ENCODE measurements around the gene ARHGAP28.

Gene ARHGAP28

DNA sequence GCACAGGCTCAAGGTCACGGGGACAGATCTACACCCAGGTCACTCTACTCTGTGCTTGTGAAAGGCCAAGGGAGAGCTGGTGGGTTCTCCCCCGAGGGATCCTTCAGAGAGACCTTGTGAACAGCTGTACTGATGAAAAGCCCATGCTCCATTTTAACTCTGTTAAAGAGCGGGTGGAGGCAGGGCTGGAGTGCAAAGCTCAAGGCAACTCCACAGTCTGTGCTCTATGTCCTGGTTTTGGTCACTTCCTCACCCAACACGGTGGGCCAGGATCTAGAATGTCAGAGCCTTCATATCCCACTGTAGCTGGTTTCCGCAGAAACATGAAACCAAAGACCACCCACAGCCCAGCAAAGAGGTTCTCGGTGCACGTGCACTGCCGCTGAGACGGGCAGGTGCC, 210.9 kb downstream of the ARHGAP28 start:
- DNase-seq = no peak

GRCh38 chr18:6941996-6942395, 212.5 kb downstream of the ARHGAP28 start:
- DNase-seq = no peak

- DNase-seq = no peak
Observed at GRCh38 chr18:6942742-6943141, 213.2 kb downstream of the ARHGAP28 start.

DNA sequence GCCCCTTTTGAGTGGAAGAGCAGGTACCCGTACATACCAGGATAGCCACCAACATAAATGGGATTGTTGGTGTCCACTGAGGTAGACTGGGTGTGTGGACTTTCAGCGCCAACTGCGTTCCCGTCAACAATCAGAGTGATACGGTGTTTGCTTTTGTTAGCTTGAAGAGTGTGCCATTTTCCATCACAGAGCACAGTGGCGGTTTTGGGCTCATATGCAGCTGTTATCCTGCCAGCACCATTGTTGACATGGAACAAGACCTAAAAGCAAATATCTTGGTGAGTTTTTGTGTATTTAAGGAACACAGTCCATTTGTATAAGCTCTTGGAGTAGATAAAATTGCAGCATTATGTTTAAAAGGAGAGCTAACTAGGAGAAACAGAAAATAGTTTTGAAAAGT, 213.6 kb downstream of the ARHGAP28 start:
- no peak for DNase-seq

DNA sequence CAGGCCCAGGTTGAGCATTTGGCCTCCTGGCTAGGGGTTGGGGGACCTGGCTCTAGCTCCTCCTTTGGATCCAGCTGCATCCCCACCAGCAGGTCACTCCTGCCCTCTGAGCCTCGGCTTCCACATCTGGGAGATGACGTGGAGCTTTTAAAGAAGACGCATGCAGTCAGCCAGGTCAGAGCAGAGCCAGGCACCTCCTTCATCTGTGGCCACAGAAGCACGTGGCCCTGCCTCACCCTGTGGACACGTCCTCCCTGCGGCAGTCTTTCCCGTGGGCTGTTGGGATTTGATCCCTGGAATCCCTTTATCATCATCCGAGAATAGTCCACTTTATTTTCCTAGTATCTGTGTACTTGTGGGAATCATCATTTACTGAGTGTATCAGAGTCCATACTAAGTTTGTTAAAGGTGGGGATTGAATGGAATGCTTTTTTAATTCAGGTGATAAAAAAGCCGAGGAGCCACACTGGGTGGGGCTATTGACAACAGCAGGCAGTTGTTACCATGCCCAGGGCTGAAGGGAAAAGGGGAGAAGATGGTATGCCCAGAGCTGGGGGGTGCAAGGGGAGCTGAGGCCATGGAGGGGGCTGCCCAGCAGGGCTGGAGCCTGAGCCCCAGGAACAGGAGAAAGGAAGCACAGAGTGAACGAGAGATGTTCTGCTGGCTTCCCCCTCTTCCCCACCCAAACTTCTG, 218.0 kb downstream of the ARHGAP28 start:
- DNase-seq = no peak

GRCh38 chr18:6948281-6949055, 219.0 kb downstream of the ARHGAP28 start:
- no peak for DNase-seq

DNA sequence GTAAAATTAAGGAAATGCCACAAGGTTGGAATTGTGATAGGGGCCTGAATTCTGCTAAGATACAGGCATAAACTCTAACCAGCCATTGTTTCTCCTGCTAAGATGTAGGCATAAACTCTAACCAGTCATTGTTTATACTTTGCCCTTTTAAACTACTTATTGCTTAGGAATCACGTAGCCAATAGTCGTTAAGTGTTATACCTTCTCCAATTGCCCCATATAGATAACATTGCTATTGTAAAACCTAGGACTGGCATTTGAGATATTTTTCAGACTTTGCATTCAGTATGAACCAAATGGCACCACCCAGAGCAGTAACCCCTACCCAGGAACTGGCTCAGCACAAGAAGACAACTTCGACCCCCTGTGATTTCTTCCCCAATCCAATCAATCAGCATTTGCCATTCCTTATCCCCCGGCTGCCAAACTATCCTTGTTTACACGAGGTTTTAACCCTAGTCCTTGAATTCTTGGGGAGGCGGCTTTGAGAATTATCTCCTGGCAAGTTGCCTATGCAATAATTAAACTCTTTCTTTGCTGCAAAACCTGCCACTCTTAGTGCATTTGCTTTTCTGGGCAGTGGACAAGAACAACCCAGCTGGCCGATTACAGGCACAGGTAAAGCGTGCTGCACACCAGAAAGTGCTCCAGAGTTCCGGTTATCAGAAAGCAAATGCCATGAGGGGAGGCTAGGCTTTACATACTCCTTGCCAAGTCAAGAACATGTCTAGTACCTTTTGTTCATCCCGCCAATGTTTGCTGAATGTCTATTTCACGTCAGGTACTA, 220.5 kb downstream of the ARHGAP28 start:
- DNase-seq = no peak

DNA sequence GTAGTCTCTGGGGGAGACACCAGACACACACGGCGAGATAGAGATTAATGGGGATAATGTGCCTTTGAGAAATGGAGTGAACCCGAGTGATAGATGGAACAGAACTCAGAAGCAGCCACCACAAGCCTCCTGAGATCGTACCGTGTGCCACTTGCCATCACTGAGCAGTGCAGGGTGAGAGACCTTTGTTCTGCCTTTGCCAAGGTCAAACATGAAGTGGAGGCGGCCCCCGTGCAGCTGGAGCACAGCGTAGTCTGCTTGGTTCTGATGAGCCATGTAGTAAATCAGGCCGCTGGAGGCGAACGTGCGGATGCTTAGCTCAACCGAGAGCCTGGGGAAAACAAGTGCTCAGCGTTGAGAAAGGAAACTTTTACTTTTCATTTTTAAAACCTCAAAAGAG, 221.1 kb downstream of the ARHGAP28 start:
- no peak for DNase-seq

DNA sequence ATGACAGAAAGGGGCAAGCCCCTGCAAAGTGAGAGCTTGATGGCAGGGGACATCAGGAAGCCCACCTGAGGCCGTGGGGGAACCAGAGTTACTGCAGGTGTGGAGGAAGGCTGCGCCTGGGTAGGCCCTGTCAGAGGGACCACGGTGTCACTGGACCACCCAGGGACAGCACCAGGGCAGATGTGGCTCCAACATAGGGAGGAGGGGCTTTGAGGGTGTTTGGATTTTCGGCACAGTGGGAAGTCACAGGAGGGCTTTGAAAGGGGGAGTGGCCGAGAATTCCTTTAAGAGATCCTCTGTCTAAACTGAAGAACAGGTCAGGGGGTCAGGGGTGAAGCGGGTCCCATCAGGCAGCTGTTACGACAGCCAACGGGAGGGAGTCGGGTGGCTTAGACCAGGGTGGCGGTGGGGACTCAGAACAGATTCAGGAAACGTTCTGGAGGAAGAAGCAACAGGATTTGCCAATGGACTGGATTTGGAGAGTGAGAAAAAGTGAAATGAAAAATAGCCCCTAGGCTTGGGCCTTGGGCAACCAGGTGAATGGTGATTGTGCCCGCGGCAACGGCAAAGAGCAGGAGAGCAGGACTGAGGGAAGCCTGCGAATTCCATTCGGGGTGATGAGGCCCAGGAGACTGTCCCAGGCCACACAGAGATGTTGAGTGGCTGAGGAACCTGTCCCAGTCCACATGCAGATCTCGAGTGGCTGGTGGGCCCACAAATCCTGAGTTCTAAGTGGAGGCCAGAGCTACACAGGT, 222.0 kb downstream of the ARHGAP28 start:
- no peak for DNase-seq

DNA sequence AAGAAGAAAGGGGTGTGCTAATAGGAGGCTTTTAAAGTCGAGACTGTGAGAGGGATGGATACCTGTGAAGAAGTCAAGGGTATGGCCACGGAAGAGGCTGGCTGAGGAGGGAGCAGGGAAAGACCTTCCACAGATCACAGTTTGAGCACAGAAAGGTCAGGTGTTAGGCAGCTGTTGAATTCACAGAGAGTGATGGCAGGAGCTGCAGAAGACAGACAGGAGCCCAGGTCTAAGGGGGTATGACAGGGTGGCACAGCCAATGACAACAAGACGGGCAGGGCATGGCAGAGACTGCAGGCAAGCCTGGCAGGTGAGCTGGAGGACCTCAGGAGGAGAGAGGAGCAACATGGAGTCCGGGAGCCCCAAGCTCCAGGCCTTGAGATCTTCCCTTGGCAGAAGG, 225.0 kb downstream of the ARHGAP28 start:
- DNase-seq = no peak

DNA sequence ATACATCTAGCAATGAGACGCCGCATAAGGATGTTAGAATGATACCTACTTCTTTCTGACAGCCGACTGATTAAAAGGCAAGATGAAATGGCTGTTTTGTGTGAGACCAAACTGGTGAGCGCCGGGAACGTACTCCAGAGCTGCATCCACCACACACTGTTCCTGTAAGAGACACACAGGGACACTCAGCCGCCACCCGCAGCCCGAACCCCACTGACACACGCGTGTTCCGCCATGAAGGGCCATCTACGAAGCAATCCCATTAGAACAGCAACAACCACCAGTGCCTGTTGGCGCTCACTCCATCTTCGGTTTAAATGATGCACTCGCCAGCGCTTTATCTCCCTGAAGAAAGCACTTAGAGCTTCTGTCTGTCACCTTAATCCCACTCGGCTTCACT, 225.8 kb downstream of the ARHGAP28 start:
- no peak for DNase-seq

GRCh38 chr18:6956495-6956894, 227.0 kb downstream of the ARHGAP28 start:
- no peak for DNase-seq

DNA sequence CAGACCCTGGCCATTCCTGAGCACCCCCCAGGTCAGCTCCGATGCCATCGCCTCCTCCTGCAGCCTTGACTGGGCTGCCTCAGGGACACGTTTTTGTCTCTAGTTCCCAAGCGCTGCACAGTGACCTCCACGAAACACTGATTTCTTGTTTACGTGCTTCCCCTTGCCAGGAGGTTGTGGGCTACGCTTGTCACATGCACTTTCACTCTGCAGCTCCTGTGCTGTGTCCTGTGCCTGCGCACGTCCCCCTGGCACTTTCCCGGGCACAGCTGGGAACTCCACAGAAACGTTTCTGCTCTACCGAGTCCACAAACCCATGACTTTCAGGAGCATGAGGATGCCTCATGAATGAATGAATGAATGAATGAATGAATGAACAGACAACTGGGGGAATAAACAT, 227.5 kb downstream of the ARHGAP28 start:
- no peak for DNase-seq

DNA sequence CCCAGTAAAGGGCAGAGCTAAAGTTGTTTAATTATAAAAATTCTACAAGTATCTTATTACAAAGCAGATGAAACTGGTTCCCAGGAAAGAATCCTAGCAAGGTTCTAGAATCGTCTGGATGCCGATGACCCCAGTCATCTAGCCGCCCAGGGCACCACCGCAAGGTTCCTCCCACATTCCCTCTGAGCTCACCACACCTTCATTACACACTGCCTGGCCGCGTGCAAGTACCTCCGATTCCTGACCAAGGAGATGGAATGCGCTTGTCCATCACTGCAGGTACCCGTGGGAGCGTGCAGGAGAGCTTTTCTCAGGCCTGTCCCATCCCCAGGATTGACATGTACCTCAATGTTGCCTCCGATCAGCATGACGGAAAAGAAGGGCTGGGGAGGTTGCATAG, 229.6 kb downstream of the ARHGAP28 start:
- DNase-seq = no peak

- no peak for DNase-seq
Observed at GRCh38 chr18:6960124-6960523, 230.6 kb downstream of the ARHGAP28 start.

- DNase-seq = no peak
Observed at GRCh38 chr18:6960656-6961055, 231.1 kb downstream of the ARHGAP28 start.

DNA sequence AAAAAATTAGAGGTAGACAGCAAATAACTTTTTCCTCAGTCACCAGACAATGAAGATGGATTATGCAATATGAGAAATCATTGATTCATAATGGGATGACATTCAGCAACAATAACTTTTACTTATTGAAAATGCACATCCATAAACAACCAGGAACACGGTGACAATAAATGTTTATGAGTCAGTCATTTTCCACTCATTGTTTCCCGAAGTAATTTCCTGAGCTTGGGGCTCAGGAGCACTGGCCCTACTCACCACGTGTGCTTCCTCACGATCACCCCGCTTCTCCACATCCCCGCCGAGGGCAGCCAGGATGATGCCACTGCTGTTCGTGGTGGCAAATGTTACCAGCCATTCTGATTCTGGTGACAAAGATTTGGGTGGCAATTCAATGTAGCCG, 231.8 kb downstream of the ARHGAP28 start:
- no peak for DNase-seq

DNA sequence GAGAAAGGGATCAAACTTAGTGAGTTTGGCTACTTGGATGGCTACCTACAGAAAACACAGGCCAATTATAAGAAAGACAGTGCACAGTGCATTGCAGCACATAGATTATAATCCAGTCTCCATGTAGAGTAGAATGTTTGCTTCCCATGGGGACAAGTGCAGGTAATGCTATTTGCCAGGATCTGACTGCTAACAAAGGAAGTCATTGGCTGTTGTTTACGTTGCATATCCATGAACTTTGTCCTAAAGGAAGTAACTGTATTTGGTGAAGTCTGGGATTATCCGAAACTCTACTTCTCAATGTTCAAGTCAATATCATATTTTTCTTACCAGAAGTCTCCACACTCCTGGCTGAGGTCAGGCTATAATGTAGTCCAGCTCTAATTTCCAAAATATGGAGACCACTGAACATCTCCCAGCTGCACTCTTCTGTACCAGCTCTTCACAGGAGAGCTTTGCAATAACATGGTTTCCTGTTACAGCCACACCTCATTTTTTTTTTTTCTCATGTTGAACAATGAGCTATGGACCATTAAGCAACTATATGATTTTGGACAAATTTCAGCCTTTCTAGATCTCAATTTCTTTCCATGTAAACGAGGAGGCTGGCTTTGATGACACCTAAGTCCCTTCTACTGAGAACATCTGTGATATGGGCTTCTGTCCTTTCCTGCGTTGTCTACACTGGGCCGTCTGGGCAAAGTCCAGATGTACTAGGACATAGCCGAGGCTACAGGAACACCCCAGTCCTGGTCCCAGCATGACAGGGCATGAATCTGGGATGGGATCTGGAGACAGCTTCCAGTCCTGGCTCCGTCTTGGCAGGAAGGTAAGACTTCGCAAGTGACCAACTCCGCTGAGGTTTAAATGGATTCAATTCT, 233.3 kb downstream of the ARHGAP28 start:
- DNase-seq = no peak

DNA sequence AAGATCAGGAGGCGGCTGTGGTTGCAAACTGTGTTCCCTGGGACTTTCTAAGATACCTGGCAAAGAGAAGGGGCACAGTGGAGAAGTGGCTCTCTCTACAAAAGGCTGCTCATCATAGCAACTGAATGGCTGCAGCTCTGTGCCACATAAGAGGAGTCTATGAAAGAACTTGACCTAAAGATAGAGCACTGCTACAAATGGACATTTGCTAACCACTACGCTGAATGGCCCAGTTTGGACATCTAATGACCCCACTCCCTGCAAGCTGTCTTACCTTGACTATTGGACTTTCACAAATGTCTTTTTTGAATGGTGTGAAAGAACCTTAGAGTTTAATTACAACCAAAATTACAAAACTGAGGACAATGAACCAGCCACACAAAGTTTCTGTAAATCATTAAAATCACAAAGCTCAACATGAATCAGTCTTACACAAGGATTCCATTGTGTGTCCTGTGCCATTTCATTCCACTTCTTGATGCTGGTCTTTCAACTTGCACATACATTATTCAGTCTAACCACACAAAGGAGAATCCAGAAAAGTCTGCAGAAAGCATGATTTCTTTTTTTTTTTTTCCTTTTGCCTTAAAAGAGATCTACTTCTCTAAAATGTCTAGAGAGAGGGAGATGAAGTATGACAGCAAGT, 234.1 kb downstream of the ARHGAP28 start:
- no peak for DNase-seq
